Kasumi-1 (cell line): Measurements from ENCODE around the gene FHIT.
A peak's percentile ranks its signal among the peaks of the same experiment; 100 is the strongest.

Experiments used
- DNase-seq, 2 experiments: peaks; one replicate each; lab custom pipeline; 2025; lab: John Stamatoyannopoulos, UW

Gene FHIT

GRCh38 chr3:60764870-60765269 lies 486.4 kb downstream of the FHIT start:
- peak; percentile 4 to 29 for DNase-seq

- DNase-seq = peak; percentile 49 to 57
Measured at GRCh38 chr3:60760145-60760544, 491.1 kb downstream of the FHIT start.

GRCh38 chr3:60759439-60759838 lies 491.8 kb downstream of the FHIT start:
- no peak for DNase-seq

- no peak for DNase-seq
Measured at GRCh38 chr3:60758831-60759230, 492.4 kb downstream of the FHIT start.

- DNase-seq = peak; percentile 92 to 93
Measured at GRCh38 chr3:60758171-60758570, 493.1 kb downstream of the FHIT start.

GRCh38 chr3:60757724-60758123 lies 493.5 kb downstream of the FHIT start:
- no peak for DNase-seq

- peak in 1 of 2 experiments; percentile 9 for DNase-seq
Measured at GRCh38 chr3:60756241-60757030, 494.8 kb downstream of the FHIT start.

GRCh38 chr3:60755094-60755493 lies 496.2 kb downstream of the FHIT start:
- peak in 1 of 2 experiments; percentile 4 for DNase-seq

- peak; percentile 29 to 42 for DNase-seq
Measured at GRCh38 chr3:60754617-60755016, 496.6 kb downstream of the FHIT start.

GRCh38 chr3:60752809-60753208 lies 498.4 kb downstream of the FHIT start:
- DNase-seq = no peak

- peak; percentile 24 to 54 for DNase-seq
Measured at GRCh38 chr3:60746695-60747416, 504.4 kb downstream of the FHIT start.

- no peak for DNase-seq
Measured at GRCh38 chr3:60746043-60746638, 505.1 kb downstream of the FHIT start.

GRCh38 chr3:60743631-60744164 lies 507.6 kb downstream of the FHIT start:
- peak; percentile 60 to 66 for DNase-seq

GRCh38 chr3:60742606-60743145 lies 508.6 kb downstream of the FHIT start:
- DNase-seq = no peak

GRCh38 chr3:60737633-60738399 lies 513.4 kb downstream of the FHIT start:
- DNase-seq = no peak

- DNase-seq = no peak
Measured at GRCh38 chr3:60730371-60730770, 520.9 kb downstream of the FHIT start.

GRCh38 chr3:60729056-60729455 lies 522.2 kb downstream of the FHIT start:
- DNase-seq = no peak

- no peak for DNase-seq
Measured at GRCh38 chr3:60728006-60728405, 523.2 kb downstream of the FHIT start.

- DNase-seq = no peak
Measured at GRCh38 chr3:60720736-60721135, 530.5 kb downstream of the FHIT start.

GRCh38 chr3:60716573-60716972 lies 534.7 kb downstream of the FHIT start:
- DNase-seq = no peak

- no peak for DNase-seq
Measured at GRCh38 chr3:60708191-60708975, 542.9 kb downstream of the FHIT start.
